ENCODE data around the gene RMI1.
"Not testable (repeated sequence)": the region's sequence is repeated elsewhere in the genome, so short reads cannot be mapped to it uniquely, and the experiment has no call there.

RMI1 gene
- total RNA-seq: 5.4 to 11.3 (median 6.6) reads per million in 3 experiments

DNA sequence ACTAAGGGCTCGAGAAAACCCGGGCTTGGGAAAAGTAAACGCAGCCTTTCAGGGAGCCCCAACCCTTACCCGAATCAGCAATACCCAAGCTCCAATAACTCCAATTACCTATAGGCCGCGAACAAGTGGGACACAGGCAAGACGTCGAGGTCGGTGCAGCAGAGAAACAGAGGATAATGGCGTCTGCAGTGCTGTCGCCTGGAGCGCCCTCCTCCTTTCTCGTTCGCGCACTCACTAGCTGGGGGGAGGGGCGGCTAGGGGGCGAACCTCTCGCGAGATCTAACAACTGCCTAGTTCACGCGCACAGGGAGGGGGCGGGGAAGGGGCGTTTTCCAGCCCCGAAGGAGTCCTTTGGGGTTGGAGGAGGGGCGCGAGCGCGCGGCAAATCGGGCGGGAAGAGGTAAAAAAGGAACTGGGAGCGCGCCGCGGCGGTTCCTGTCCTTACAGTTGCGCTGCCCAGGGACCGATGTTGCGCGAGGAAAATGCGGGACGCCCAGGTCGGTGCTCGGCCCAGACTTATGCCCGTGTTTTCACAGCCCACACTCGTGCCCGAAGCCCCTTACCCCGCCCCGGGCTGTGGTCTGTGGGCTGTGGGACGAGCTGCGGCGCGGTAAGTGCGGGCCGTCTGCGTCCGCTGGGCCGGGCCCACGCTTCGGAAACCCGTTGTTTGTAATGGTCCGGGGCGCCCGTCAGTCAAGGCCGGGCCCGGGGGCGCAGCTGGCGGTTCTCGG is at the start of gene RMI1:
Gene RMI1, plus strand, starts transcription at position 411 of the 731 bp plus-strand sequence. CDS start 20,182 bp downstream, outside the sequence.
- DNase-seq: peak; percentile 98

DNA sequence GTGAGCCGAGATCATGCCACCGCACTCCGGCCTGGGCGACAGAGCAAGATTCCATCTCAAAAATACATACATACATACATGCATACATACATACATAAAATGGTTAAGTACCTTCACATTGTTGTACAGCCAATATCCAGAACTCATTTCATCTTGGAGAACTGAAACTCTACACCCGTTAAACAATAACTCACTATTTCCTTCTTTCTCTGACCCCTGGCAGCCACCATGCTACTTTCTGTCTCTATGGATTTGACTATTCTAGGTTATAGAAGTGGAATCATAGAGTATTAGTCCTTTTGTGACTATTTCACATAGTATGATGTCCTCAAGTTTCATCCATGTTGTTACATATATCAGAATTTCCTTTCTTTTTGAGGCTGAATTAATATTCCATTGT is 49.7 kb upstream of the RMI1 start:
- DNase-seq: no peak

DNA sequence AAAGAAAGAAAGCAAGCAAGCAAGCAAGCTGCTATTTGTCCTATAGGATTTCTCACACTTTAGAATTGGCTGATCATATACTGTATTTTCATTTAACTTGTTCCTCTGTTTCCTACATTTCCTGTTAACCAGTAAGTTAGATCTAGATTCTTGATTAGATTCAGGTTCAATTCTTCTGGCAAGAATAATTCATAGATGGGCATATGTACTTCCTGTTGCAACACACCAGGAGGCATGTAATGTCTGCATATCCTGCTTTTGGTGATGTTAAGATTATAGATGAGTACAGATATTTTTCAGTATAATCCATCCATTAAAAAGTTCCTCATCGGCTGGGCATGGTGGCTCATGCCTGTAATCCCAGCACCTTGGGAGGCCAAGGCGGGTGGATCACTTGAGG is 48.6 kb upstream of the RMI1 start:
- no peak for DNase-seq

DNA sequence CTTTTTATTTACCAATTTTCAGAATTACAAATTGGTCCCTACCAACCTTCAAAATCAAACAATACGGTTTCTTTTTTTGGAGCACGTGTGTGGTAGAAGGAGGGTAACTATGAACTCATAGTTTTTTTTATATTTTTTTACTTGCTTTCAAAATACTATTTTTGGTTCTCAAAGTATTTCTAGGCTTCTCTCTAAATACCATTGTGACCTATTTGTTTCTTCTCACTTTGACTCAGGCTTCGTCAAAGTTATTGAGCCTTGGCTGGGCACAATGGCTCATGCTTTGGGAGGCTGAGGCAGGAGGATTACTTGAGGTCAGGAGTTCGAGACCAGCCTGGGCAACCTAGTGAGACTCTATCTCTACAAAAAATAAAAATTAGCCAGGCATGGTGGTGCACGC is 47.8 kb upstream of the RMI1 start:
- DNase-seq: no peak

DNA sequence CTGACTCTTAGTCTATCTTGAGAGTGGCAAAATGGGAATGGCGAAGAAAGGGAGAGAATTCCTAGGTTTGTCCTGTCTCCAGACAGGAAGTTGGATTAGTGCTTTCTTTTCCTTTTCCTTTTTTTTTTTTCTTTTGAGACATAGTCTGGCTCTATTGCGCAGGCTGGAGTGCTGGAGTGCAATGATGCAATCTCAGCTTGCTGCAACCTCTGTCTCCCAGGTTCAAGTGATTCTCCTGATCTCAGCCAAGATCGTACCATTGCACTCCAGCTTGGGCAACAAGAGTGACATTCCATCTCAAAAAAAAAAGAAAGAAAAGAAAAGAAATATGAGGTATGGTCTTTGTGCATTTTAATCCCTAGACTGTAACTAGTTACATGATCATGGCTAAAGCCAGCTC is 46.8 kb upstream of the RMI1 start:
- DNase-seq: no peak

DNA sequence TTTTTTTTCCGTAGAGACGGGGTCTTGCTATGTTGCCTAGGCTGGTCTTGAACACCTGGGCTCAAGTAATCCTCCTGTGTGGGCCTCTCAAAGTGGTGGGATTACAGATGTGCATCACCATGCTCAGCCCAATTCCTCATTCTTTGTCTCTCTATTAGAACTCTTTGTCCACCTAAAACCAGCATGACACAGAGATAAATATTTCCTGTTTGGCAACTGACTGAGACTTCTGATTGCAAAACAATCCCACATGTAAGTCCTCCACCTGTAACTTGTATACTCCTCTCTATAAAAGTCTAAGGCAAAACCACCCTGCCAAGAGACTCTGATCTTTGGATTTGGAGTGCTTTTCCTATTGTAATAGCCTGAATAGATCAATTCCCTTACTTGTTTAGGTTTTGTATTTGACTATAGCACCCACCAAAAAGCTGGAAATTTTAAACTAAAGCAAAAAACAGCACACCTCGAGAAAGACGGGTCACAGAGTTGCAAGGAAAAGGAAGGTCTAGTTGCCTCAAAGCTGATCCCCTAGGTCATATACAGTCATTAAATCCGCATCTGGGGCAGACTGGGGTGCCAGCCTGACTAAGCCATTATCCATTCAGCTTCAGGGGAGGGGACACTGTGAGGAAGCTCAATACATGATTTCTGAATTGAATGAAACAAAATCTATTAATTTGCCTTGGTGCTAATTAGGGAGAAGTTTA is 45.9 kb upstream of the RMI1 start:
- DNase-seq: no peak

DNA sequence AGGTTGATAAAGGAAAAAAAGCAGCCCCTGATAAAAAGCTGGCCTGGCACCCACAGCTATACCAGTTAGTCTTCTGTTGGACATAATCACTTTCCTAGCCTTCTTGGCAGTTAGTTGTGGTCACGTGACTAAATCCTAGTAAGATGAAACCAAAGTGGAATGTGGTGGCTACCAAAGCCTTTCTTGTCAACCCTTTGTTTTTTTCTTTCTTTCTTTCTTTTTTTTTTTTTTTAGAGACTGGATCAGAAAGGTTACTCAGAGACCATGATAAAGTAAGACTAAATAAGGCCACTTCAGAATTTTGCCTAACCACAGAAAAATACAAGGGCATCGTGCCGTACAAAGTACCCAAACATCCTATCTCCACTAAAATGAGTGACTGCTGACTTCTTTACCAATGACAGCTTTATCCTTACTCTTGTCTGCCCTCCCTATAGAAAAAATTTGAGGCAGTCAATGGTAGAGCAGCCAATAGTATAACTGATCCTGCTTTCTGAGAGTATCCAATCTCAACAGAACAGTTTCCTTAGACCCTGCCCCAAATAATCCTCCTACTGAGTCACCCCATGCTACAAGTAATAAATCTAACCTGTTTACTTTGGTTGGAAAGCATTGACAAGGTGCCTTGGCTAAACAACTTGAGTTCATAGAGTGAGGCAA is 45.2 kb upstream of the RMI1 start:
- DNase-seq: no peak

DNA sequence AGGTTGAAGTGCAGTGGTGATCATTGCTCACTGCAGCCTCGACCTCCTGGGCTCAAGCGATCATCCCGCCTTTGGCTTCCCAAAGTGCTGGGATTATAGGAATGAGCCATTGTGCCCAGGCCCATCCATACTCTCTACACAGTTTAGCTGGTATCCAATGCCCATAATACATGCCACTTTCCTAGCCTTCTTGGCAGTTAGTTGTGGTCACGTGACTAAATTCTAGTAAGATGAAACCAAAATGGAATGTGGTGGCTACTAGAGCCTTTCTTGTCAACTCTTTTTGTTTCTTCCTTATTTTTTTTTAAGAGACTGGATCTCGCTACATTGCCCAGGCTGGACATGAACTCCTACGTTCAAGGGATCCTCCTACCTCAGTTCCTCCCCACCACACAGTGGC is 44.1 kb upstream of the RMI1 start:
- no peak for DNase-seq

DNA sequence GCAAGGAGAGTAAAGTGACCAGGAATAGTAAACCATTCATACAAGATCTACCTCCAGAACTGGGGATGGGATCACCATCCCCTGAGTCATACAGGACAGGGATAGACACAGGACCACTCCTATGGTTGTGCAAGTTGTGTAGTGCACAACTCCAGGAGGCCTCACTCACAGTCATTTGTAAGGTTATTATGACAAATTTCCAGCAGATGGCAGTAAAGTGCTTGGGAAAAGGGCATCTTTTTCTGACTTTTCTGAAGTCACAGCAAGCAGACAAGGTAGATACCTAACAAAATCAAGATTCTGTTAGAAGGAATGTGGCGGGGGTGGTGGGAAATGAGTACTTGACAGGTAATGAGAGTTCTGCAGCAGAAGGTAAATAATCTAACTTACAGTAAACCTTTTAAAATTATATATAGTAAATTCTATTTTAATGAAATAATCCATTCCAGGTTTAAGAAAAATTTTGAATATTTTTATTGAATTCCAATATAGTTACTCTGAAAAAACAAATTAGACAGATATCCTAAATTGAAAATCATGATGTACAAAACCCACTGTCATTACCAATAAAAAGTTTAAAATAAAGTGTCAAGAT is 42.6 kb upstream of the RMI1 start:
- peak; percentile 58 for DNase-seq

DNA sequence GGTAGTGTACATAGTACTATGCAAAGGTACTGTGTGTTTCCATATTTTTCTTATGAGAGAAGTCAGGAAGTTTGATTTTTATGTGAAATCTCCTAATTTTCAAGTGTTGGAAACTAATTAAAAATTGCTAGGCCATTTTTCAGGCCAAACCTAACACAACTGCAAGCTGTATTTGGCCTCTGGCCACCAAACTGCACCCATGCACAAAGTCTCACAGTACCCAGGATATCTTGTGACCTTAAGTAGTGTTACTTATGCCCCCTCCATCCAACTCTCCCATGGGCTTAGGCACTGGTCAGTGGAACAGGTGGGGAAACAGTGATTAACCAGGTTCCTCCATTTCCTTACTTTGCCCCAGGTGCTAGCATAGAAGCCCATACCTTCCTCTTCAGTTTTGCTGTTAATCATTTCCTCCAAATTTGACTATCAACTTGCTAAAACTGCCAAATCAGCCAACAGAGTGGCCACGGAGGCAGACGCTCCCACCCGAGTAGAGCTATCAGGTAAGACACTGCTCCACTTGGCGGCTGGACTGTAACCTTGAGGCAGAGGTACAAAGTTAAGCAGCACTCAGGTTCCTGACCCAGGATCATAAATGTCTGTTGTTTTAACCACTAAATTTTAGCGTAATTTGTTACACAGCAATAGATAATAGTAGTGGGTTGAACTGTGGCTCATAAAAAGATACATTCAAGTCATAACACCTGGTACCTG is 39.9 kb upstream of the RMI1 start:
- no peak for DNase-seq

DNA sequence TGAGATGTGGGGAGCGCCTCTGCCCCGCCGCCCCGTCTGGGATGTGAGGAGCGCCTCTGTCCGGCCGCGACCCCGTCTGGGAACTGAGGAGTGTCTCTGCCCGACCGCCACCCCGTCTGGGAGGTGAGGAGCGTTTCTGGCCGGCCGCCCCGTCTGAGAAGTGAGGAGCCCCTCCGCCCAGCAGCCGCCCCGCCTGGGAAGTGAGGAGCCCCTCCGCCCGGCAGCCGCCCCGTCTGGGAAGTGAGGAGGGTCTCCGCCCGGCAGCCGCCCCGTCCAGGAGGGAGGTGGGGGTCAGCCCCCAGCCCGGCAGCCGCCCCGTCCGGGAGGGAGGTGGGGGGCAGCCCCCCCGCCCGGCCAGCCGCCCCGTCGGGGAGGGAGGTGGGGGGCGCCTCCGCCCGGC is 32.5 kb upstream of the RMI1 start:
- not testable (repeated sequence) for DNase-seq

DNA sequence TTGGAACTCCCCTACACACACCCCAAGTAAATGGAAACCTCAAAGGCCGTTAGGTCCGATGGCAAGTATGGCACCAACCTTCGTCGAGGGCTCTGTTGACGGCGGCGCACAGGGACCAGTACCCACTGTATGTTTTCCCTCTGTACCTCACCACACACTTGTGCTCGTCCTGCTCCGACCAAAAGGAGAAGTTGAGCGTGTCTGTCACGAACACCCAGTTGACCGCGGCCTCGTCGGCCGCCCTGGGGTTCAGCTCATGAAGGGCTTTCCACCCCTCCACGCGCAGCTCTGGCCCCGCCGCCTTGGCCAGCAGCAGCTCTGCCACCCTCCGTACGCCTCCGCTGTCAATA is 24.5 kb upstream of the RMI1 start:
- DNase-seq: no peak

DNA sequence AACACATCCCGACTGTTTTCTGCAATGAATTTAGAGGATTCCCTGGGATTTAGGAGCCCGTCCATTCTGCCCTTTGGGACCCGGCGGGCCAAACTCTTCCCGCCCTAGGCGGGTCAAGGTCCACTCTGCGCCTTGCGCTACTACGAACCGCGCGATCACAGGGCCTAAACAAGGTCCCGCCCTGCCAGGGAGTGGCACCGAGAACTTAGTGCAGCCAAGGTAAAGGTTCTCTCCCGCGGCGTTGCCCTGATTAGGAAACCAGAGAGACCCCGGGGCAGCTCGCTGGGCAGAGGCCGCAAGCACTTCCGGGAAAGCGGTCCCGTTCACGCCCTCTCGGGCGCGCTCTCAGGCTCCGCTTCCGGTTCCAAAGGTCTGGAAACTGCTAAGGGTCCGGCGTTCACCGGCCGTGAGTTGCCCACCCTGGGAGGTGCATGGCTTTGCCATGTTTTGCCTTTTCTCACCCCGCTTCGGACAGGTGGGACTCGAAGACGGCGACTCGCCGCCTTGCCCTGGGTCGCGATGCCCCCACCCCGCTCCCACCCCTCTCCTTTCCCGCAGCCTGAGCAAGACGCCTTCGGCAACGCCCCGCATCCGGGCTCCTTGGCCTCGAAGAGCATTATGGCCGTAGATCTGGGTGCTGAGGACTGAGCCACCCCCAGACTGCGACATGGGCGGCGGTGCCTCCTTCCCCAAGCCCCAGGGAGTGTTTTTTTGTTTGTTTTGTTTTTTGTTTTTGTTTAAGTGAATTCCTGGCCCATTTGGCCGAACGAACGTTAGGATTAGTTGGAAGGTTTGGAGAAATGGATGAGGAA is 24.0 kb upstream of the RMI1 start:
- peak; percentile 41 for DNase-seq

DNA sequence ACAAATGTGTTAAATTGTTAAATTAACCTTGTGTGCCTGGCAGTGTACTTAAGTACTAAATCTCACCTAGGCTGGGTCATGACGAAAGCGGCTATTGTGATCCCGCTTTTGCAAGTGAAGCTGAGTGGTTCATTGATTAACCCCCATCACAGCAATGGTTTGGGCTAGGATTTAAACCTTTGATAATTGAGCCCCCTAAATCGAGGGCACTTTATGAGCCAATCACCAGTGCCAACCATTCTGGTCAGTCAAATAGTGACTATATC is 23.4 kb upstream of the RMI1 start:
- DNase-seq: no peak

DNA sequence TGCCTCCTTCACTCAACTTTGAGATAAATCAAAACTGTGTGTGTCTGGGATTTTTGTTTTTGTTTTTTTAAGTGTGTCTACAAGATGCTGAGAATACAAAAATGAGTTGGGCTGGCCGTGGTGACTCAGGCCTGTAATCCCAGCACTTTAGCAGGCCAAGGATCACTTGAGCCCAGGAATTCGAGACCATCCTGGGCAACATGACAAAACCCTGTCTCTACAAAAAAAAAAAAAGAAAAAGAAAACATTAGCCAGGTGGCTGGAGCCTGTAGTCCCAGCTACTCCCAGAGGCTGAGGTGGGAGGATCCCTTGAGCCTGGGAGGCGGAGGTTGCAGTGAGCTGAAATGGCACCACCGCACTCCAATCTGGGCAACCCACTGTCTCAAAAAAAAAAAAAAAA is 21.5 kb upstream of the RMI1 start:
- DNase-seq: no peak

DNA sequence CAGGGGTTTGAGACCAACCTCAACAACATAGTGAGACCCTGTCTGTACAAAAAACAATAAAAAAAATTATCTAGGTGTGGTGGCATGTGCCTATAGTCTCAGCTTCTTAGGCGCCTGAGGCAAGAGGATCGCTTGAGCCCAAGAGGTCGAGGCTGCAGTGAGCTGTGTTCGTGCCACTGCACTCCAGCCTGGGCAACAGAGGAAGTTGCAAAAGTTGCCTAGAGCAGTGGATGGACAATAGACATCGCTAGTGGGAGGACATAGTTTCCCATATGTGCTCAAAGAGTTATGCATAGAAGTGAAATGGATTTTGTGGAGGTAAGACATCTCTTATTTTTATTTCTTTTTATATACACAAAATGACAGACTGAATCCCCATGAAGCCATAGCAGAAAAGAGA is 19.6 kb upstream of the RMI1 start:
- no peak for DNase-seq

DNA sequence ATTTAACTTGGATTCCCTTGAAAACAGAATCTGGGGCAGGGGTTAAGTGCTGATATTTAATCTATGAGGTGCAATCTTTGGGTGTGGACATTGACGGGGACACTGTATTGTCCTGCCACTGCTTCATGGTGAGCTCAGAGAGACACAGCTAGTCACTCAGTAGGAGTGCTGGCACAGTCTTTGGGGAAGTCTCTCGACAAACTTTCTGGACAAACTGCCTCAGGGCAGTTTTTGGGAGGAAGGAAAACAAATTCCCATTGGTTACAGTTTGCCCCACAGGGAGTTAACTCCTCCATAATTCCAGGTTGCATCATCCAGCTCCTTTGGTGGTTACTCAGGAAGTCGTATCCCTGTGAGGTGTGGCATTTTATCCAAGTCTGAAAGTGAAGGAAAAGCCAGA is 18.4 kb upstream of the RMI1 start:
- no peak for DNase-seq

DNA sequence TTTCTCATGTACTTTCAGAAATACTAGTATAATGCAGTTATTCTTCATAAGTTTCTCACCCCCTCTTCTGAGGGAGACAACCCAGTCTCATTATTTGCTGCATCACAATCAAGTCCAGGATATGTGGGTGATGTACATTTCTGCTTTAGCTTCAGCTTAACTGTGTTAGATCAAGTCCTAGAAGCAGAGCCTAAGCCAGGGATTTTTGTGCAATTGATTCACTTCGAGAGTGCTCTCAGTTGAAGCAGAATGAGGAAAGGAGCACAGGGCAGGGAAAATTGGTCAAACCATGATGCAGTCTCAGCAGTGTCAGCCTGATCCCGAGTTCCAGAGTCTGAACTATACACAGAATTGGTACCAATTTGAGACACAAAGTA is 15.6 kb upstream of the RMI1 start:
- no peak for DNase-seq

DNA sequence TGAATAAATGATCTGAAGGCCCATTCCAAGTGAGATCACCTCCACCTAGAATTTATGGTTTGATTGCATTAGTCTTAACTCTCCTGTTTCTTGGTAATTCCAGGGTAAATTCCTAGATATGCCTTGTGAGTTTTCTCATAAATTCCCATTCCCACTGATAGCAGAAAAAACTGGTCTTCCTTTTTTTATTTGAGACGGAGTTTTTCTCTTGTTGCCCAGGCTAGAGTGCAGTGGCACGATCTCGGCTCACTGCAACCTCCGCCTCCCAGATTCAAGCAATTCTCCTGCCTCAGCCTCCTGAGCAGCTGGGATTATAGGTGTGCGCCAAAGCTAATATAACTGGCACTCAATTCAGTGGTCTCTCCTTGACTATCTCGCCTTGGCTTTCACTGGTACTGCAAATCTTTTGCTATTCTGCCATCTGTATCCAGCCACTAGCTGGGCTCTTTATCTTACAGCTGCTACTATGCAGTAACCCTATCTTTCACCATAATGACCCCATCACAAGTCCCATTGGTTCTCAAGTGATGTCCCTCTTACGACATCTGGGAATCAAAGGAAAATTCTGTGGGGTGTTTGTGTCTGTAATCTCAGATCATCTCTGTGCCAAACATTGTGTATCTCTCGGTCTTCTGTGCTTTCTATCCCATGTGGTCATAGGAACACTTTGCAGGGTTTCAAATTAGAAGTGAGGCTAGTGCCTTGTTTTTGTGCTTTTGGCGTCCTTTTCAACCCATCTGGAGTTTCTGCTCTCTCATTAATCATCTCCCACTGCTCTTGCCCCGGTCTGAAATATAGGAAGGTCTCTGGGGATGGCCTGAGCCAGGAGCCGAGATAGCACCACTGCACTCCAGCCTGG is 15.0 kb upstream of the RMI1 start:
- no peak for DNase-seq

DNA sequence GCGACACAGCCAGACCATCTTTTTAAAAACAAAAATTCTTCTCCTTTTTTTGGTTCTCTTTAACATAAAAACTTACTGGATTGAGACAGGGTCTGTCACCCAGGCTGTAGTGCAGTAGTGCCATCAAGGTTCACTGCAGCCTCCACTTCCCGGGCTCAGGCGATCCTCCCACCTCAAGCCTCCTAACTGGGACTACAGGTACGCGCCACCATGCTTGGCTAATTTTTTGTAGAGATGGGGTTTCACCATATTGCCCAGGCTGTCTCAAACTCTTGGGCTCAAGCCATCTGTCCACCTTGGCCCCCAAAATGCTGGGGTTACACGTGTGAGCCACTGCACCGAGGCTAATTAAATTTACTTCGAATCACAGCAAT is 14.4 kb upstream of the RMI1 start:
- DNase-seq: no peak

DNA sequence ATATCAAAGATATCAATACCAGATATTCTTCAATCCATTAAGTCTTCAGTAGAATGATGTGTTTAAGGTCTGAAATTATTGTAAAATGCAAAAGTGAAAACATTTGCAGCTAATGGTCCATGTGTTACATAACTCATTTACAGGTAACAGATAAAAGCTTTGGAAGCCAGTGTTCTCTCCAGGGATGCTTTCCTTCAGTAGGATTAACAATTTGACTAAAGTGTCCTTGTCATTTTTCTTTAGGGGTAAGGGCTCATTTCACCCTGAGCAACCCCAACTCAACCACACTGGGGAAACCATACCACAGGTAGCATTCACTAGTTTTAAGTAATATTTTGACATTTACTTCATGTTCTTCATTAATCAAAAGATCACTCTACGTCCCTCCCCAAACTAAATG is 13.5 kb upstream of the RMI1 start:
- no peak for DNase-seq

DNA sequence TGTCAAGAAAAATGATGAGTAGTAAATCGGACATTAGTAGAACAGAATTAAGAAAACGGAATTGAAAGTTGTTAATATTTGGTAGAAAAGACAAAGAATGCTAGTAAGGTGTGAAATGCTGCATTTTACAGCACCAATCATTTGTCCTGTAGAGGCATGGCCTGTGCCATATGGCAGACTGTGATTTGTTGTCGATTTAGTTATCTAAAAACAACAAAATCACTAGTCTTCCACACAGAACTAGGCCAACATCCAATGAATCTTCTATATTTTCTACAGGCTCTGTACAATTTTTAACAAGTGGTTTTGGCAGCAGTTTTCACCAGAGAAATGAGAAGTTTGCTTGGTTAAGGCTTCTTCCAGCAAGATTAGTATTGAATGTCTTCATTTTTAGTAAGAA is 11.0 kb upstream of the RMI1 start:
- DNase-seq: no peak

Data from central memory CD4-positive, alpha-beta T cell (primary cell).